Stomach (tissue), 9 donors: ENCODE results near the gene ITGA1. TPM values are rescaled to one million over a fixed set of nuclear protein-coding genes. Genes with fewer than 3 reads are reported as not detected.

Source experiments
- DNase-seq, 2 donors: peaks; one replicate each; pipeline versions ENCODE4 v3.0.0 to v3.0.0-alpha.2; 2013 to 2019
- H3K27ac ChIP-seq, 5 donors: fragments of 200-600 bp in 4 of 5; sonication (generic) in 4 of 5; one replicate each; pipeline ENCODE4 v1.5.1; 2013 to 2019; ENCODE audit warnings: mild to moderate bottlenecking in 1 of 5, moderate library complexity in 1 of 5
- H3K27me3 ChIP-seq, 3 donors: fragments of 200-600 bp; sonication (generic); one replicate each; pipeline ENCODE4 v1.5.1; 2017 to 2019; ENCODE audit warnings: mixed run types in 1 of 3
- H3K36me3 ChIP-seq, 4 donors: fragments of 200-600 bp; sonication (generic); 1 replicate in 3 of 4; 2 replicates in 1 of 4; pipeline ENCODE4 v1.5.1; 2016 to 2019
- H3K4me1 ChIP-seq, 4 donors: fragments of 200-600 bp; sonication (generic); one replicate each; pipeline ENCODE4 v1.5.1; 2016 to 2019
- H3K4me3 ChIP-seq, 4 donors: fragments of 200-600 bp; sonication (generic) in 3 of 4; one replicate each; pipeline ENCODE4 v1.5.1; 2016 to 2019; ENCODE audit warnings: mild to moderate bottlenecking in 1 of 4
- H3K9me3 ChIP-seq, 4 donors: fragments of 200-600 bp; sonication (generic); one replicate each; pipeline ENCODE4 v1.5.1; 2016 to 2019
- EP300 ChIP-seq: sonication (generic); formaldehyde crosslinking; IDR thresholded peaks from one replicate; pipeline ENCODE4 v1.6.1; 2017; ENCODE audit warnings: antibody characterized with exemption
- POLR2A ChIP-seq, 4 donors: fragments of 450-650 bp; IDR thresholded peaks; one replicate each; pipeline ENCODE4 v1.6.1; 2016; ENCODE audit warnings: antibody characterized with exemption in 4 of 4, control low read depth in 2 of 4, mild to moderate bottlenecking in 1 of 4, moderate library complexity in 1 of 4
- POLR2AphosphoS5 ChIP-seq, 3 donors: sonication (generic); formaldehyde crosslinking; IDR thresholded peaks; one replicate each; pipeline ENCODE4 v1.6.1; 2016; ENCODE audit warnings: antibody characterized with exemption in 3 of 3
- WGBS, 5 donors: extraction: QIAGEN DNeasy Blood & Tissue Kit in 3 of 5; methylation state at CpG; one replicate each; pipeline versions ENCODE4 v1.1.5 to v1.1.7; 2013 to 2018; 5-methylcytosine and 5-hydroxymethylcytosine counted together
- intact Hi-C: fragments of 100-400 bp; cut with DNase I; formaldehyde crosslinking; loops from one replicate; pipeline ENCODE4 v1.15.1; 2023; ENCODE audit warnings: low total_unique reads
- polyA plus RNA-seq, 3 donors: library from polyadenylated mRNA; stranded (reverse); fragments of 200-250 nt; gene quantifications; one replicate each; pipeline ENCODE4 v1.2.3, GENCODE V29; 2013
- total RNA-seq, 5 donors: library from RNA; depleted of rRNA; stranded (reverse); fragments of >200 nt; gene quantifications; one replicate each; pipeline versions ENCODE4 v1.1.0 to v1.2.3, GENCODE V29; 2014 to 2016
- TF ChIP-seq, protein P1 (sequence below), 7 experiments: fragments of 450-650 bp in 4 of 7; fragments of 200-600 bp in 3 of 7; sonication (generic) in 3 of 7; IDR thresholded peaks; one replicate each; pipeline ENCODE4 v1.5.1; 2016 to 2019; ENCODE audit warnings: antibody characterized with exemption in 7 of 7, control low read depth in 2 of 7, mild to moderate bottlenecking in 1 of 7
- donor health status: healthy with polysubstance abuse.
- donor health status: Bipolar disorder and iron deficiency.
- donor health status: healthy.

The ITGA1 gene
- total and polyA plus RNA-seq, 8 donors: 2.7 to 507 (median 77.0) TPM

DNA sequence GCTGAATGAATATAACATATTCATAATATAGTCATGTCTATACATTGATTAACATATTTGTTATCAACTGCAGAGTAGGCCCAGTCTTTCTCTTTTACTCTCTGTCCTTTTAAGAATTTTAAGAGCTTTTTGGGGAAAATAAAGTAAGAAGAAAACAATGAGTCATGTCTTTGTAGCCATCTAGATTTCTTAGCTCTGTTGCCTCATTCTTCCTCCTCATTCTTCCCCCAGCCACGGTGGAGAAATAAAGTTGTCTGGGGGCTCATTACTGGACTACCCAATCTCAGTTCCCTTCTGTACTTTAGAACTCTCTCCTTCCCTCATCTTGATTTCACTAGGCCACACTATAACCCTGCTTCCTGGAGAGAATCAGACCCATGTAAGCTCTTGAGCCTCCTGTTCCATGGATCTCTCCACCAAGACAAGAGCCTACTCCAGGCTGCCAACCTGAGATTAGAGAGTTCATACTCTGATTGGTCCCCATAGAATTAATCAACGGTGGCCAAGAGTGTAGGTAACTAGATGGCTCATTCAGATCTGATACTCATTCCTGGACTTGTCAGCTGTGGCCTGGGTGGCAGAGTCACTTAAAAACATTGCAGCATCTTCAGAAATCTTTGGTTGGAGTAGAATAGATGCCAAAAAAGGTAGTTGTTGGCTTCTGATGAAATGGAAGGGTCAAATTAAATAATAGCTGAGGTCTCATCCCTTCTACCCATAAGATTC lies 44.2 kb downstream of the ITGA1 start:
- no peak for TF ChIP-seq EP300
- TF ChIP-seq POLR2AphosphoS5 (IDR thresholded peaks at IDR 0.05): no peak
- TF ChIP-seq, protein P1, sequence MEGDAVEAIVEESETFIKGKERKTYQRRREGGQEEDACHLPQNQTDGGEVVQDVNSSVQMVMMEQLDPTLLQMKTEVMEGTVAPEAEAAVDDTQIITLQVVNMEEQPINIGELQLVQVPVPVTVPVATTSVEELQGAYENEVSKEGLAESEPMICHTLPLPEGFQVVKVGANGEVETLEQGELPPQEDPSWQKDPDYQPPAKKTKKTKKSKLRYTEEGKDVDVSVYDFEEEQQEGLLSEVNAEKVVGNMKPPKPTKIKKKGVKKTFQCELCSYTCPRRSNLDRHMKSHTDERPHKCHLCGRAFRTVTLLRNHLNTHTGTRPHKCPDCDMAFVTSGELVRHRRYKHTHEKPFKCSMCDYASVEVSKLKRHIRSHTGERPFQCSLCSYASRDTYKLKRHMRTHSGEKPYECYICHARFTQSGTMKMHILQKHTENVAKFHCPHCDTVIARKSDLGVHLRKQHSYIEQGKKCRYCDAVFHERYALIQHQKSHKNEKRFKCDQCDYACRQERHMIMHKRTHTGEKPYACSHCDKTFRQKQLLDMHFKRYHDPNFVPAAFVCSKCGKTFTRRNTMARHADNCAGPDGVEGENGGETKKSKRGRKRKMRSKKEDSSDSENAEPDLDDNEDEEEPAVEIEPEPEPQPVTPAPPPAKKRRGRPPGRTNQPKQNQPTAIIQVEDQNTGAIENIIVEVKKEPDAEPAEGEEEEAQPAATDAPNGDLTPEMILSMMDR (IDR thresholded peaks at IDR 0.05): no peak
- no peak for TF ChIP-seq POLR2A (IDR thresholded peaks at IDR 0.05)
- Histone ChIP-seq H3K9me3 (peaks cover 0 to 5% (median 0%) of the 10 kb centered on the region in 4 donors), H3K36me3 (no peaks in the 10 kb centered on the region), H3K27ac (no peak overlapping the region), H3K4me3 (no peak overlapping the region), H3K27me3 (no peaks in the 10 kb centered on the region), H3K4me1 (peaks cover 0 to 8% (median 2%) of the 10 kb centered on the region in 4 donors)
- no peak for DNase-seq
- WGBS, 5 donors: 67 to 84% (median 82%) methylated on average over 2 of the region's 2 CpGs
- intact Hi-C loops: no loop called here

DNA sequence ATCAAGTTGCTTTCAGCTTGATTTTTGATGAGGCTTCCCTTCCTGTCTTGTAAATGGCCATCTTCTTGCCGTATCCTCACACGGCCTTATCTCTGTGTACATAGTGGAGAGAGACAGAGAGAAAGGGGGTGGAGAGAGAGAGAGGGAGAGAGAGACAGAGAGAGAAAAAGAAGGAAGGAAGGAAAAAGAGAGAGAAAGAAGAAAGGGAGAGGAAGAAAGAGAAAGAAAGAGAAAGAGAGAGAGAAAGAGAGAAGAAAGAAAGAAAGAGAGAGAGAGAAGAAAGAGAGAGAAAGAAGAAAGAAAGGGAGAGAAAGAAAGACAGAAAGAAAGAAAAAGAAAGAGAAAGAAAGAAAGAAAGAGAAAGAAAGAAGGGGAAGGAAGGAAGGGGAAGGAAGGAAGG lies 46.6 kb downstream of the ITGA1 start:
- no peaks in the 10 kb centered on the region for H3K9me3 ChIP-seq
- H3K27me3 ChIP-seq: no peaks in the 10 kb centered on the region
- no peak for DNase-seq
- intact Hi-C loops: no loop called here
- H3K4me3 ChIP-seq: no peak overlapping the region
- no peak overlapping the region for H3K27ac ChIP-seq
- H3K4me1 ChIP-seq: peaks cover 0 to 18% (median 7%) of the 10 kb centered on the region in 4 donors
- 70 to 89% (median 77%) methylated on average over 2 of the region's 2 CpGs for WGBS, 5 donors
- no peaks in the 10 kb centered on the region for H3K36me3 ChIP-seq
- TF ChIP-seq EP300 (no peak), POLR2A (IDR thresholded peaks at IDR 0.05) (no peak), POLR2AphosphoS5 (IDR thresholded peaks at IDR 0.05) (no peak)
- TF ChIP-seq, protein P1 (IDR thresholded peaks at IDR 0.05): no peak

DNA sequence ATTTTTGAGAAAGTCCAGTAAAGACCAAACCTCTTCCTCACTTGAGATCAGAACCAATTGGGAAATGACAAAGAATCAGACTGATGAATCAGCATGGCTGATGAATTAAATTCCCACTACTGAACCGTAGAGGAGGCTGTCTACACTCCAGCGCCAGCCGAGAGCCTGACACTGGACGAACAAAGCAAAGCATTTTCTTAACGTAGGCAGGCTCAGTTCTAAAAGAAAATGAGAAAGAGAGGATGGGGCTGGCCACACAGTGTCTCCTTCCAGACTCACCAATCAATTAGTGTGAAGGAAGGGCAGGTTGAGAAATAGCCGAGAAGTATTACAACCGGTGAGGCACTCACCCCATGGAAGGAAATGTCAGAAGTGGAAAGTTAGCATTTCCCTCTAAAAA lies 49.4 kb downstream of the ITGA1 start:
- intact Hi-C loops: no loop called here
- peak overlapping the region in 4 of 5 donors; percentile 45 to 77 (median 65) for H3K27ac ChIP-seq
- peaks cover 0 to 34% (median 9%) of the 10 kb centered on the region in 4 donors for H3K4me1 ChIP-seq
- peak in 1 of 2 donors; percentile 44 for DNase-seq
- no peak for TF ChIP-seq POLR2A (IDR thresholded peaks at IDR 0.05)
- no peak for TF ChIP-seq EP300
- TF ChIP-seq POLR2AphosphoS5 (IDR thresholded peaks at IDR 0.05): peak in 1 of 3 donors; percentile 35
- no peaks in the 10 kb centered on the region for H3K27me3 ChIP-seq
- 63 to 82% (median 76%) methylated on average over 7 of the region's 7 CpGs for whole genome bisulfite sequencing, 5 donors
- no peaks in the 10 kb centered on the region for H3K36me3 ChIP-seq
- no peaks in the 10 kb centered on the region for H3K9me3 ChIP-seq
- H3K4me3 ChIP-seq: no peak overlapping the region

DNA sequence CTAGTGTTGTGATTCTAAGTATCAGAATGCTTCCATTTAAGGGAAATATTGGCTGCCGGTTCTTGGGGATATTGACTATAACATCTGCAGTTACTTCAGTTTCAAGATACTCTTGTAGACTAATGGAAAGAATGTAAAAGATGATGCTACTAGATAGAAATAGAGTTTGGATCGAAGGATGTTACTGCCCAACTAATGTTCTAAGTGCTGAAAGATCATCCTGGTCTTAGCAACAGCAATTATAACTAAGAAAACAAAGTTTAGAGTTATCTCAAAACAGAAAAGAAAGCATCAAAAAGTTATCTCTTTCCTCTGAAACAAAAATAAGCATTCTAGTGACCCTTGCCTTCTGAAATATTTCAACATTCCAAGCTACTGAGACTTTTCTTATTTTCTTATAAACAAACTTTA lies 49.9 kb downstream of the ITGA1 start:
- peaks cover 0 to 38% (median 9%) of the 10 kb centered on the region in 4 donors for H3K4me1 ChIP-seq
- H3K4me3 ChIP-seq: no peak overlapping the region
- no peaks in the 10 kb centered on the region for H3K36me3 ChIP-seq
- H3K27ac ChIP-seq: peak overlapping the region in 4 of 5 donors; percentile 45 to 77 (median 65)
- intact Hi-C loops: no loop called here
- WGBS, 5 donors: 57 to 82% (median 76%) methylated on average over 2 of the region's 2 CpGs
- no peak for DNase-seq
- TF ChIP-seq POLR2A (IDR thresholded peaks at IDR 0.05) (no peak), POLR2AphosphoS5 (IDR thresholded peaks at IDR 0.05) (no peak), EP300 (no peak)
- TF ChIP-seq, protein P1 (IDR thresholded peaks at IDR 0.05): no peak
- H3K27me3 ChIP-seq: no peaks in the 10 kb centered on the region
- H3K9me3 ChIP-seq: no peaks in the 10 kb centered on the region
